NCI-H2196 treated with DMSO at 0.1 percent for 48 hours (cell line): ENCODE measurements around the gene HES7.
"Not testable (repeated sequence)": the region's sequence is repeated elsewhere in the genome, so short reads cannot be mapped to it uniquely, and the experiment has no call there.

ENCODE experiments used
- DNase-seq: peaks from one replicate; lab custom pipeline; 2025; ENCODE audit not compliant: unreplicated experiment; lab: John Stamatoyannopoulos, UW

HES7 gene

DNA sequence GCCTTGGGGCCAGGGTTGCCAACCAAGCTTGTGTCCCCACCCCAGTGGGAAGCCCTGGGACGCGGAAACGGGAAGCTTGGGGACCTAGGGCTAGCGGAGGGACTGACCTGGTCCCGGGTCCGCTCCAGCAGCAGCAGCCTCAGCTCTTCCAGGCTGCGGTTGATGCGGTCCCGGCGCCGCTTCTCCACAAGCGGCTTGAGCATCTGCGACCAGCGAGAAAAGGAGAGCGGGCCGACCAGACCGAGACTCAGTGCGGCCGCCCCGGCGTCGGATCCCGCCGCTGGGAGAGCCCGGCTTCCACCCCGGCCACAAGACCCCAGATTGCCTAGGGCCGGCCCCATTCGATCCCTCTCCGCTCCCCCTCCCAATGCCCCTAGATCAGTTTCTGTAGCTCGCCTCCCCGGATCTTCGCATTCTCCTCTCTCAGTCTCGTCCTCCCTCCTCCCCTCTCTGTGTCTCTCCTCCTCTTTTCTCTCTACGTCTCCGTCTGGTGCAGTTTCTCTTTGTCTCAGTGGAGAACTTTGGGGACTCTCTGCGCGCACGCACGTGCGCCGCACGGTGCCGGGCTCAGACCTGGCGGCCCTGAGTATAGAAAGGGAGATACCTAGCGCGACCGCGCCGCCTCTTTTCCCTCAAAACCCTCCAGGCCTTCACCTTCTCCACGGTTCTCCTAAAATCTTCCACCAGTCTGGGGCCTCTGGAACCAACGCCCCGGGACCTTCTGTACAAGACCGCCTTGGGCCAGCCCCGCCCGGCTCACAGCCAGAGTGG lies 797 bp downstream of the HES7 start:
- no peak for DNase-seq

DNA sequence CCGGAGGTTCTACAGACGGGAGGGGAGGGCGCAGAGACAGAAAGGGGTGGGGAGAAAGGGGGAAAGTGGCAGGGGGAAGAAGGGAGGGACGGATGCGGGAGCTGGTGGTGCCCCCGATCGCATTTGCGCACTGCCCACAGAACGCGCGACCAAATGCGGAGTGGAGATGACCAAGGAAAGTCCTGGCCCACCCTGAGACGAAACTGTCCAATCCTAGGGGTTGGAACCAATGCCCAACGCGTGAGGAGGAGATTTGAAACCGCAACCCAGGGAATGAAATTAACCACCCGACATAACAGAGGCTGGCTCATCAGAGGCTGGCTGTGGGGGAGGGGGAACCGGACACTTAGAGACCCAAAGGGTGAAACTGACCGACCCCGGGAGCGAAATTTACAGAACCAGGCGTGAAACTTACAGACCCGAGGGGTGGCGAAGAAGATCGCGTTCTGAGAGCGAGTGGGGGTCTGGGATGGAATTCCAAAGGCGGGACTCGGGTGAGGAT lies 1.4 kb downstream of the HES7 start:
- DNase-seq, result no peak

DNA sequence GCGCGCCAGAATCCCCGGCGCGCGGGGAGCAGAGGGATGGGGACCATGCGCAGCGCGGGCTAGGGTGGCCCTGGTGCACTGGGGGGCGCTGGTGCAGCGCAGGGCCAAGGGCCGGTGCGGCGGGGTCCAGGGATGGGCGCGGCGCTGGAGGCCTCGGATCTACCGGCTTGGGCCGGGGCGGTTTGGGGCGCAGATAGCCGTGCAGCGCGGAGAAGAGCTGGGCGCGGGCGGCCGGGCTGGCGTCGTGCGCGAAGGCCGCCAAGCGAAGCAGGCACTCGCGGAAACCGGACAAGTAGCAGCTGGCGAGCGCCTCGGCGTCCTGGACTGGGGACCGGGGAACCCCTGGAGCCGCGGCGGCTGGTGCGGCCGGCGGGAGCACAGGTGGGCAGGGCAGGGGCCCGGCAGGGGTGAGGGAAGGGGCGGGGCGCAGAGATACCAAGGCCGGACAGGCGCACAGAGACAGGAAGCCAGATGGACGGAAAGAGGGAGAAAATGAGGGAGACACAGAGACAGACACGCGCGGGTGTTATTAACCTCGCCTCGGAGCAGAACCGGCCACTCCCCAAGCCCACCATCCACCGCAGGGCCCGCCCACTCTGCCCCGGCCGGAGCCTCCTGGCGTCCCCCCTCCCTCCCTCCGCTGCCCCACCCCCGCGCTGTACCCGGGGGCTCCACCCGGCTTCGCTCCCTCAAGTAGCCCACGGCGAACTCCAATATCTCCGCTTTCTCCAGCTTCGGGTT lies 2.1 kb downstream of the HES7 start:
- no peak for DNase-seq

DNA sequence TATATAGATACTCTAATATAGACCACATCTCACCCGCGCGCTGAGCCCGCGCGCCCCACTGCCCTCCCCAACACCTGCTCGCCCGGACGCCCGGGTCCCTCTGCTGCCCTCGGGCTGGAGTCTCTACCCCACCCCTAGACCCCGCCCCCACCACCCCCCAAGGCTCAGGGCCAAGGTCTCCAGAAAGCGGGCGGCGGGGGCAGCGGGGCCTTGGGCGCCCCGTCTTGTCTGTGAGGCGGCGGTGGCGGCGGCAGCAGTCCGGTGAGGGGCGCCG lies 2.6 kb downstream of the HES7 start:
- no peak for DNase-seq

DNA sequence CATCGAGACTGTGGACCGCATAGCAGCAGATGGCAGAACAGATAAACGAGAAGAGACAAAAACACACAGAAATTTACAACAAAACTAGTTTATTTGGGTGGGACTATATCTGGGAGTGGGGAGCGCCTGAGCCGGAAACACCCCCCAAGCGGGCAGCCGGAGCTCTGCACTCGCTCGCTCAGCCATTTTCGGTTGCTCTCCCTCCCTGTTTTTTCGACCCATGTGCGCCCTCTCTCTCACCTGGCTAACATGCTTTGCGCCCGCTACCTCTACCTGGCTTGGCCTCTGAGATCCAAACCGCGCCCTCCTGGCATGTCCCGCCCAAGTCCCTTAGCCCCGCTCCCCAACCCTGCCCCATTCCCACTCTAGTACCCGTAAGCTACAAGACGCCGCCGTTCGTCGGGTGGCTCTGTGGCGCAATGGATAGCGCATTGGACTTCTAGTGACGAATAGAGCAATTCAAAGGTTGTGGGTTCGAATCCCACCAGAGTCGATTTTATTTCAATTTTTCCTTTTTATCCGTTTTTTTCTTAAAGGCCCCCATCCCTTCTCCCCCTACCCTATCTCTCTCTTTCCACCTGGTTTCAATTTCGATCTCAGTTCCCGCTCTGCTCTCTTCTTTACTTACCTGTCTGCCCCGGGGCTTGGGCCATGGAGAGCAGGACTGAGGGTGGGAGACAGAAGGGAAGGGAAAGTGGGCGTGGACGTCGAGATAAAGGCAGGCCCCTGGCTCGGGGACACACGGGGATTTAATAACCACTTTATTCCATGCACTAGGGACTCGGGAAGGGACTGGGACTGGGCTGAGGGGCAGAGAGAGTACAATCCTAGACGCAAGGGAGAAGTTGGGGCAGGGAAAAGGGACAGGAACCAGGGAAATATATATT lies 3.1 kb downstream of the HES7 start:
- DNase-seq, result no peak

DNA sequence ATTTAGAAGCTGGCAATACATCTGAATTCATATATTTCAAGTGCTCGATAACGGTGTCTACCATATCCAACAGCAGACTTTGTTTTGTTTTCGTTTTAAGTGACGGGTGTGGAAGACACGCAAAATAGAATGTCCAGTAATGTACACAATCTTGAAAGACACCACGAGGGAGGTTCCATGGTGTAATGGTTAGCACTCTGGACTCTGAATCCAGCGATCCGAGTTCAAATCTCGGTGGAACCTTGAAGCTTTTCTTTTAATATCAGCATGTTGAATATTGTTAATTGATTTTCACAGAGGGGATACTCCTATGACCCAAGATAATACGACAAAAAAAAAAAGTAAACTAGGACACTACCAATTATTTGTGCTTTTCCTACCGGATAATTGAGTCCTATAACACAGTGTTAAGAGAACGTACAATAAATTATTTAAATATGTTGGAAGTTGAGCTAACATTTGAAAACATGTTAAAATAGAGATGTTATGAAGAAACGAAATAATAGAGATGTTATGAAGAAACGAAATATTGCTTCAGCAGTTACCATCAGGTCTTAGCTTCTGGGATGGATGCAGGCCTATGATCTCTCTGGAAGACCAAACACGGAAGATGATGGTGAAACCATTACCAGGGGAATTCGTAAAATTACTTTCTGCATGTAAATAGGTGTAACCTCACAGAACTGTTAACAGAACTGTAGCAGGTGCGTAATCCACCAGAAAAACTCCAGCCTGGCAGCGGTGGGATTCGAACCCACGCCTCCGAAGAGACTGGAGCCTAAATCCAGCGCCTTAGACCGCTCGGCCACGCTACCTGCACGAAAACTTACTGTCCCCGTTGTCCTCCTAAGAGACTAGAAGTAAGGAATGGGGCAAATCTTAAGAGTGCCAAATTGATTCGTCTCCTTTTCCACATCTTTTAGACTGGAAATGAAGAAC lies 4.1 kb downstream of the HES7 start:
- DNase-seq, result no peak

DNA sequence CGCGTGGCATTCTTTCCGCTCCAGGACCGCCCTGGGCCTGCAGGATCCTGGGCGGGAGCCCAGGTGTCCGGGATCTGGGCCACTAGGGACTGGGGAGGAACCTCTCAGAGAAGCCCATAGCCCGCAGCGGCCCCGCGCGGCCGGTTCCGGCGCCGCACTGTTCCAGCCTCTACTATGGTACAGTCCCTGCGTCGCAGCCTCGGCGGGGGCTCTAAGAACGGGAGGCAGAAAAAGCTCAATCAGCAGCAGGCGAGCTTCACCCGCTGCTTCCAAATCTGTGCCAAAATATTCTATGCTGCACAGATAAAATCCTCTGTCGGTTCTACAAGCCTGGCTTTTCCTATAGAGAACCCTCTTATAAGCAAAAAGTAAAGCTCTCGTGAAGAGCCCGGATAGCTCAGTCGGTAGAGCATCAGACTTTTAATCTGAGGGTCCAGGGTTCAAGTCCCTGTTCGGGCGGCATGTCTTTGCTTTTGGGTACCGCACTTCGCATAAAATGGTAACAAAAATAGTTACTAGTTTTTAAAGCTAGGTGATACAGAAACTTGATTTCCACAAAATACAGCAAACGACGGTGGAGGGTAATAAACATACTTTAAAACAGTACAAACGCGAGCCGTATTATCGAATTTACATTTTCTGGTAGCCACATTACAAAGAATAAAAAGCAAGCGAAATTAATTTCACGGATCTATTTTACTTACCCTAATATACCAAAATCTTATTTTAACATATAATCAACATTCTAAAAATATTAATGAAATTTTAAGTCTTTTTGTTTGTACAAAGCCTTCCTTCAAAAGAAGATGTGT lies 4.9 kb downstream of the HES7 start:
- DNase-seq, result no peak

DNA sequence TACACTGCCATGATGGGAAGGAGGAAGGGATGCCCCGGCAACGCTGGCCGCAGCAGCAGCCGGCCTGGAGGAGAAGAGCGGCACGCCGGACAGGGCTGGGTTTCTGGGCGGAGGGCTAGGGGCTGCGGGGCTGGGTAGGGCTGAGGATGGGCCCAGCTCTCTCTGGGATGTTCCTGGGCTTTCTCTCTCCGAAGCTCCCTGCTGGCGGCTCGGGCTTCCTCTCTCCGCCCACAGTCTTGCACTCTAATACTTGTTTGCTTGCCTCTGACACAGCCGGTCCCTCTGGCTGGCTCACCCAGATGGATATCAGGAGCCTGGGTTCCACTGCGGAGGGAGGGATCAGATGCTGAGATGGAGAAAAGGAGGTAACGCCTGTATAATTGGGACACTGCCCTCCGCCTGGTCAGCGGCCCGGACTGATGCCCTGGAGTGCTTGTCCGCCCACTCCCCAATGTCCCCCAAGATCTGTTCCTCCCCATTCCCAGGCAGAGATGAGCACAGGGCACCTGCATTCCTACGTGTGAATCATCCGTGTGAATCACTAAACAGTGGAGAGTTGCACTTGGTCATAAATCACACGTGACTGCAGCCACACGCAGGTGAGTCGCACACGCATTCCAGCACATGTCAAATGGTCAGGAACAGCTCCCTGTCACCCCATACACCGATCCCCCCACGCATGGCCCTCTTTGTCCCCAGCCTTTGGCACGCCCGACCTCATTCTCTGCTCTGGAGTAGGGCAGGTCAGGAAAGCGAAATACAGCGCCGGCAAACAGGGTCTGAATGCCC lies 5.7 kb downstream of the HES7 start, which contains the start of gene ALOXE3:
TSS of gene ALOXE3 (minus strand) at position 535 of the 789 bp plus-strand sequence. CDS start at position 11, 524 bp downstream.
- no peak for DNase-seq

DNA sequence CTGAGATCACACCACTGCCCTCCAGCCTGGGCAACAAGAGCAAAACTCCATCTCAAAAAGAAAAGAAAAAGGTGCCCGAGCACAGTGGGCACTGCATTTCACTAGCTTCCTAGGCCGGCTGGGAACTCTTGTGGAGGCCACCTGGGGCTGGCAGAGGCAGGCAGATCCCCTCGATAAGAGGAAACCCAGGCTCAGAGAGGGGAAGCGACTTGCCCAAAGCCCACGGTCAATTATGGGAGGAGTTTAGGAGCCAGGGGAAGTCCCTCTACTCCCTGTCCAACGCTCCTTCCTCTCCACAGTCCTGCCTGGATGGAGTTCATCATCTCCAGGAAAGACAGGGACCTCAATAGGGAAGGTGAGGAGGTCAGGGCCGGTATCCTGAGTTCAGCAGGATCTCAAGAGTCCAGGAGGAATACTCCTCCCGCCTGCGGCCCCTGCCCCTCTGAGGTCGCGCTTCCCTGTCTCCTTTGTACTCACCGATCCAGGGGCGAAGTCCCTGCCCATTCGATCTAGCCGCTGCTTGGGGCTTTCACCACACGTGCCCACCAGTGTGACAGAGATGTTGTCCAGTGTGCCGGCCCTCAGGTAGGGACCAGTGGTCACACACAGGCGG lies 6.4 kb downstream of the HES7 start:
- DNase-seq, result no peak

DNA sequence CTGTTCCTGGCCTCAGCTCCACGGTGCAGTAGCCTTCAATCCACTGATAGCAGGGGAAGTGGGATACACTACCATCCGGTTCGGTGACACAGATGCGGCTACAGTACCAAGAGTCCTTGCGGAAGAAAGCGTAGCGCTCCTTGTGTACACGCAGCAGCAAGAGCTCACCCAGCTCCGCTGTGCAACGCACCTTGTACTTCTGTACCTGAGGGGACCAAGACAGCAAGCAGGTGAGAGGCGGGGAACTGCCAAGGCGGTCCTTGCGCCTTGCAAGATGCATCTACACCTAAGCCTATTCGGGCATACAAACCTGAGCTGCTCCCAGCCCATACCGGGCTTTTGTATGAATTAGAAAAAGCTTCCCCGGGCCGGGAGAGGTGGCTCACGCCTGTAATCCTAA lies 7.1 kb downstream of the HES7 start:
- no peak for DNase-seq

DNA sequence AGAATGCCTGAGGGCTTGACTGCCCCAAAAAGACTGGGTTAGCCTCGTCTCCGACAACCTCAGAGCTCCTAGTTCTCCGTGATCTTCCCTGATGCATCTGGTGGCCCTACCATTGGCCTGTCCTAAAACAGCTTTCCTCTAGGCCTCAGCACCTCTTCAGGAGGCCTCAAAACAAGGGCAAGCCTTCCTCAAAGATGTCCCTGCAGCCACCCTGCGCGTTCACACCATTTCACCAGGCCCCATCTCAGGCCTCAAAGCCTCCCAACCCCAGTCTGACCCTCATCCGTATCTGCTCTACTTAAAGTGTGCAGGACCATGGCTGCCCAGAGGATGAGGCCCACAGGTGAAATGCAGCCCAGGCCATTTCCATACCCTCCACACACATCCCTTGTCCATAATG lies 13.0 kb downstream of the HES7 start:
- no peak for DNase-seq

DNA sequence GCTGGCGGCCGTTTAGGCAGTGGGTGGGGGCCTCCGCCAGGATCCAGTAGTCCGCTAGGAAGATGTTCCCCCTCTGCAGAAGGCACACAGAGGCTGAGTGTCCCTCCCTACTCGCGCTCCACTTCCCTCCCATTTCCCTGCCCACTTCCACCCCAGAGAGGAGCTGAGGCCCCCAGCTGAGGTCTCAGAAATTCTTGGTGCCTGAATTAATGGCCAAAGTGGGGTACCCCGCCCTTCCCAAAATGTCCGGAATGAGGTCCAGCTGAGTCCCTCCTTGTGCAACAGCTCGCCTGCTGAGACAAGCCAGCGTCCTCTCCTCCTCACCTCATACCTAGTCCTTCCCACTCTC lies 13.5 kb downstream of the HES7 start:
- DNase-seq, result no peak

DNA sequence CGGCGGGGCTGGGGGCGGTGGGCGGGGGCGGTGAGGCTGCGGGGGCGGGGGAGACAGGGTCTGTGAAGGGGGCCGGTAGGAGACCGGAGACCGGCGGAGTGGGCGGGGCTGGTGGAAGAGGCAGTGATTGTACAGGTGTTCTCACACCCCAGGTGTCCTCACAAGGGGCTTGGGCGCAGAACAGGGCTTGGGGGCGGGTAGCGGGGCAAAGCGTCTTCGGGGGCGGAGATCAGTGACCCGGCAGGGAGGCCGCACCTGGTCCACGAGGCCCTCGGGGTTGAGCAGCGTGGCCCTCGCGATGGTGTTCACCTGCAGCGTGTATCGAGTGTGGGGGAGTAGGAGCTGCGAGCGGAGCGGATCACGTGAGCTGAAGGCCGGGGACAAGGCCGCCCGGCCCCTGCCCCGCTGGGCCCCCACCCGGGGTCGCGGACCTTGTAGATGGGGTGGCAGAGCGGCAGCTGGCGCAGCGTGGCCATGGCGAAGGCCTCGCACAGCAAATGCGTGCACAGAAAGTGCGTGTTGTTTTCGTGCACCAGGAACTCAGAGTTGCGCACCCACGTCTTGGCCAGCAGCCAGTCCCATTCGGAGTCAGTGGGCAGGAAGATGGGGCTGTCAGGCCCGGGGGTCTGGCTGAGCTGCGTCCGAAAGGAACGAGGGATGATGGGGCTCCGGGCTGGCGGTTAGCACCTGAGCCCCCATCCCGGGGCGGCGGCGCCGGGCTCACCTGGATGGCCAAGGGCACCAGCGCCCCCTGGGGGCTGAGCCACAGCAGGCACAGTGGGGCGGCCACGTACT lies 14.0 kb downstream of the HES7 start:
- DNase-seq, result no peak

DNA sequence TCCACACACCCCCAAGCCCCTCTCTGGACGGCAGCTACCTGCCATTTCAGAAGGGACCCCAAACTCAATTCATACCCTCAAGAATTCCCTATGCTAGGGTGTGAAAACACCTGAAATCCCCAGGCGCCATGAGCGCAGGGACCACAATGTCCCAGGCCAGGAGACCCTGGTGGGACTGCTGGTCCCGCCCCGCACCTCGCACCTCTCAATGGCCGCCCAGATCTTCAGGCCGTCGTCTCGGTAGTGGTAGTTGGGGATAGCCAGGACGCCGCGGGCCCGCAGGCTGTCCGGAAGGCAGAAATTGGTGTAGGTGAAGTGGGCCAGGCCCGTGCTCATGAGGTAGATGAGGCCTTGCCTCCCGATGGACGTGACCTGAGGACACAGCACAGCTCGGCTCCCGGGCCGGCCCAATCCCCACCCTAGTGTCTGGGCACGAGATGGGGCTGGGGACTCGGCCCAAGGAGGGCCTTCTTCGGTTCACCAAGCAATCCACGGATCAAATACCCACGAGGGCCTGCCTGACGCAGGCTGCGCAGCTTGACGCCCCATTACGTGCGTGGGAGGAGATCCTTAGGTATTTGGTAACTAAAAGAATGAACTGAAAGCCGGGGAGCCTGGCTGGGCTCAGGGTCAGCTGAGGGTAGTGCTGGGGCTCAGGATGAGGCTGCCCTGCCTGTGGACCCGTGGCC lies 14.8 kb downstream of the HES7 start:
- no peak for DNase-seq

DNA sequence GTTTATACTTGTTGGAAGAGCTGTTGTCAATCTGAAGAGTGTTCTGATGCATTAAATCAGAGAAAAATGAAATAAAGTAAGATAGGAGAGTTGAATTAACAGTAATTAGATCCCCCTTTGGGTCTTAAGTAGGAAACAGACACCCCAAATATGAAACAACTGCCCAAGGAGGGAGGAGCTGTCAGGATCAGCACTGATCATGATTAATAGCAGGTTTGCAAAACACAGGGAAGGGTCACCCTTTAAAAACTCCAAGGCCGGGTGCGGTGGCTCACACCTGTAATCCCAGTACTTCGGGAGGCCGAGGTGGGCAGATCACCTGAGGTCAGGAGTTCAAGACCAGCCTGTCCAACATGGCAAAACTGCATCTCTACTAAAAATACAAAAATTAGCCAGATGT lies 16.9 kb downstream of the HES7 start:
- not testable (repeated sequence) for DNase-seq

DNA sequence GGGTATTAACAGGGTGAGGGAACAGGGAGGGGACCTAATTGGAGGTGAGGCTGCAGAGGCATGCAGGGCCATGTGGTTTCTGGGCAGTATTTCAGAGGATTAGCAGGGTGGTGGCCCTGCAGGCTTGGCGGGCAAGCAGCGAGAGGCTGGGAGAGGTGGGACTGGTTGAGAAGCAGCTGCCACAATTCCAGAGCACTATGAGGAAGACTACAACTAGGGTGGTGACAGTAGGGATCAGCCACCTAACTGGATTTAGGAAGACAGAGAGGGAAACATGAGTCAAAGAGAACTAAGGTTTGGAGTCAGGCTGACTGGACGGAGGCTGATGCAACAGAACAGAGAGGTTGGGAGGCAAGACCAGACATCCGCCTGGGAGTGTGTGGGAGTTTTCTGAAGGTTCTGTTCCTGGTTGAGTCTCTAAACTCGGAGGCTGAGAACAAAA lies 17.9 kb downstream of the HES7 start:
- no peak for DNase-seq

DNA sequence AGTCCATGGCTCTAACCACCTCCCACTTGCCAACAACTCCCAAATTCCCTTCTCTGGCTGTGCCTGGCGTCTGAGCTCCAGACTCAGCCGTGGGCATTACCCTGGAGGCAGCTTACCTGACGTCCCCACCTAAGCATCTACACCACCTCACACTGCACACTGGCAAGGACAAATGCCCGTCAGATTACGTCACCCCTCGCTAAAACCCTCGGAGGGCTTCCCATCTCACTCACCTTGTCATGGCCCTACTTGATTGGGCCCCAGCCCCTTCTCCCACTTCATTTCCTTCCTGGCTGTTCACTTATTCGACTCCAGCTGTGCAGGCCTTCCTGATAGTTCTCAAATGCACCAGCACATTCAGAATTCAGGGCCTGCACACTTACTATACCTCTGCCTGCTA lies 19.0 kb downstream of the HES7 start:
- DNase-seq, result no peak
